ENCODE data around the gene LCN9. TPM values are rescaled to one million over a fixed set of nuclear protein-coding genes. Genes with fewer than 3 reads are reported as not detected.

LCN9 gene
- total and polyA plus RNA-seq, 12 donors: not detected

GRCh38 chr9:135615666-135616618, 47.2 kb upstream of the LCN9 start:
- no peak overlapping the region for H3K4me3 ChIP-seq
- WGBS, 2 donors: 54 to 62% methylated on average over 31 of the region's 31 CpGs
- ATAC-seq (no peak), DNase-seq (no peak)
- intact Hi-C loops (cut with DNase I): loop anchor here in 1 of 10 donors (10.0 kb wide), 1 partner anchor 159 kb away; no protein-coding TSS in a partner anchor
- H3K9me3 ChIP-seq: no peaks in the 10 kb centered on the region
- peaks cover 0 to 76% (median 50%) of the 10 kb centered on the region in 7 donors for H3K27me3 ChIP-seq
- TF ChIP-seq CTCF (IDR thresholded peaks at IDR 0.05): peak in 1 of 9 donors; percentile 9
- H3K27ac ChIP-seq: no peak overlapping the region
- no peaks in the 10 kb centered on the region for H3K4me1 ChIP-seq
- no peaks in the 10 kb centered on the region for H3K36me3 ChIP-seq

- 69 to 73% methylated on average over 34 of the region's 34 CpGs for WGBS, 2 donors
- intact Hi-C loops (cut with DNase I): loop anchor here in 1 of 10 donors (10.0 kb wide), 1 partner anchor 158 kb away; no protein-coding TSS in a partner anchor
Measured at GRCh38 chr9:135616619-135617537, 46.2 kb upstream of the LCN9 start.

GRCh38 chr9:135617538-135617900, 45.6 kb upstream of the LCN9 start:
- H3K4me3 ChIP-seq: no peak overlapping the region
- intact Hi-C loops (cut with DNase I): loop anchor here in 1 of 10 donors (10.0 kb wide), 1 partner anchor 157 kb away; no protein-coding TSS in a partner anchor
- WGBS, 2 donors: 78 to 90% methylated on average over 13 of the region's 13 CpGs
- no peak for TF ChIP-seq CTCF (IDR thresholded peaks at IDR 0.05)
- H3K36me3 ChIP-seq: no peaks in the 10 kb centered on the region
- ATAC-seq (no peak), DNase-seq (no peak)
- H3K4me1 ChIP-seq: no peaks in the 10 kb centered on the region
- H3K27me3 ChIP-seq: peaks cover 0 to 69% (median 46%) of the 10 kb centered on the region in 7 donors
- no peak overlapping the region for H3K27ac ChIP-seq
- no peaks in the 10 kb centered on the region for H3K9me3 ChIP-seq

More at GRCh38 chr9:135616619-135617537, 46.2 kb upstream of the LCN9 start:
- DNase-seq (no peak), ATAC-seq (peak in 2 of 8 donors; percentile 6 to 27)
- no peaks in the 10 kb centered on the region for H3K4me1 ChIP-seq
- H3K27ac ChIP-seq: no peak overlapping the region
- H3K4me3 ChIP-seq: no peak overlapping the region
- no peaks in the 10 kb centered on the region for H3K9me3 ChIP-seq
- peaks cover 0 to 70% (median 49%) of the 10 kb centered on the region in 7 donors for H3K27me3 ChIP-seq
- no peak for TF ChIP-seq CTCF (IDR thresholded peaks at IDR 0.05)
- no peaks in the 10 kb centered on the region for H3K36me3 ChIP-seq

- peaks cover 0 to 65% (median 43%) of the 10 kb centered on the region in 7 donors for H3K27me3 ChIP-seq
- ATAC-seq: no peak
- H3K4me3 ChIP-seq: no peak overlapping the region
- intact Hi-C loops (cut with DNase I): loop anchor here in 1 of 10 donors (10.0 kb wide), 1 partner anchor 157 kb away; no protein-coding TSS in a partner anchor
- no peaks in the 10 kb centered on the region for H3K36me3 ChIP-seq
- no peak for TF ChIP-seq CTCF (IDR thresholded peaks at IDR 0.05)
- H3K27ac ChIP-seq: no peak overlapping the region
- no peaks in the 10 kb centered on the region for H3K9me3 ChIP-seq
- WGBS, 2 donors: 72 to 76% methylated on average over 13 of the region's 13 CpGs
- no peaks in the 10 kb centered on the region for H3K4me1 ChIP-seq
- DNase-seq: no peak
Measured at GRCh38 chr9:135617991-135618411, 45.1 kb upstream of the LCN9 start.

Measured in heart right ventricle (tissue), 16 donors.